HG03196 (cell line): Measurements from ENCODE around the gene CYGB.
A peak's percentile ranks its signal among the peaks of the same experiment; 100 is the strongest.
"Not testable (repeated sequence)": the region's sequence is repeated elsewhere in the genome, so short reads cannot be mapped to it uniquely, and the experiment has no call there.

Experiments used
- ATAC-seq: cut with Tn5 transposase; IDR thresholded peaks from one replicate; pipeline ENCODE4 v1.9.1; 2021; ENCODE audit not compliant: unreplicated experiment

Gene CYGB

GRCh38 chr17:76567634-76568432, 30.3 kb upstream of the CYGB start:
- ATAC-seq, result no peak

- no peak for ATAC-seq
Measured at GRCh38 chr17:76566988-76567431, 29.5 kb upstream of the CYGB start.

- ATAC-seq, result no peak
Measured at GRCh38 chr17:76566613-76566943, 29.1 kb upstream of the CYGB start.

GRCh38 chr17:76565728-76566612, 28.5 kb upstream of the CYGB start:
- no peak for ATAC-seq

GRCh38 chr17:76564991-76565727, 27.6 kb upstream of the CYGB start:
- not testable (repeated sequence) for ATAC-seq

- ATAC-seq, result not testable (repeated sequence)
Measured at GRCh38 chr17:76563359-76563758, 25.9 kb upstream of the CYGB start.

GRCh38 chr17:76562734-76563148, 25.2 kb upstream of the CYGB start:
- ATAC-seq, result no peak

GRCh38 chr17:76561799-76562268, 24.3 kb upstream of the CYGB start:
- no peak for ATAC-seq

- ATAC-seq, result no peak
Measured at GRCh38 chr17:76561332-76561731, 23.8 kb upstream of the CYGB start.

- ATAC-seq, result no peak
Measured at GRCh38 chr17:76560877-76561221, 23.3 kb upstream of the CYGB start.

- no peak for ATAC-seq
Measured at GRCh38 chr17:76560036-76560876, 22.7 kb upstream of the CYGB start.

GRCh38 chr17:76559460-76559859, 22.0 kb upstream of the CYGB start:
- not testable (repeated sequence) for ATAC-seq

GRCh38 chr17:76558198-76559095, 20.9 kb upstream of the CYGB start:
- no peak for ATAC-seq

GRCh38 chr17:76557368-76558197, 20.1 kb upstream of the CYGB start:
- ATAC-seq, result peak; percentile 86

- ATAC-seq, result peak; percentile 25
Measured at GRCh38 chr17:76556765-76557367, 19.4 kb upstream of the CYGB start.

GRCh38 chr17:76554131-76554530, 16.6 kb upstream of the CYGB start:
- ATAC-seq, result no peak

- no peak for ATAC-seq
Measured at GRCh38 chr17:76553178-76553908, 15.8 kb upstream of the CYGB start.
